Testis (tissue), 2 donors: Measurements from ENCODE around the gene MAOB.

Experiments used
- POLR2A ChIP-seq: fragments of 450-650 bp; IDR thresholded peaks from one replicate; pipeline ENCODE4 v1.6.1; 2017; ENCODE audit warnings: antibody characterized with exemption, mild to moderate bottlenecking, moderate library complexity
- TF ChIP-seq, protein P1 (sequence below), 3 experiments: fragments of 450-650 bp in 2 of 3; fragments of 200-600 bp in 1 of 3; sonication (generic) in 1 of 3; IDR thresholded peaks; one replicate each; pipeline ENCODE4 v1.5.1; 2016 to 2019; ENCODE audit warnings: antibody characterized with exemption in 3 of 3, mild to moderate bottlenecking in 2 of 3, moderate library complexity in 1 of 3

- TF ChIP-seq, protein P1, sequence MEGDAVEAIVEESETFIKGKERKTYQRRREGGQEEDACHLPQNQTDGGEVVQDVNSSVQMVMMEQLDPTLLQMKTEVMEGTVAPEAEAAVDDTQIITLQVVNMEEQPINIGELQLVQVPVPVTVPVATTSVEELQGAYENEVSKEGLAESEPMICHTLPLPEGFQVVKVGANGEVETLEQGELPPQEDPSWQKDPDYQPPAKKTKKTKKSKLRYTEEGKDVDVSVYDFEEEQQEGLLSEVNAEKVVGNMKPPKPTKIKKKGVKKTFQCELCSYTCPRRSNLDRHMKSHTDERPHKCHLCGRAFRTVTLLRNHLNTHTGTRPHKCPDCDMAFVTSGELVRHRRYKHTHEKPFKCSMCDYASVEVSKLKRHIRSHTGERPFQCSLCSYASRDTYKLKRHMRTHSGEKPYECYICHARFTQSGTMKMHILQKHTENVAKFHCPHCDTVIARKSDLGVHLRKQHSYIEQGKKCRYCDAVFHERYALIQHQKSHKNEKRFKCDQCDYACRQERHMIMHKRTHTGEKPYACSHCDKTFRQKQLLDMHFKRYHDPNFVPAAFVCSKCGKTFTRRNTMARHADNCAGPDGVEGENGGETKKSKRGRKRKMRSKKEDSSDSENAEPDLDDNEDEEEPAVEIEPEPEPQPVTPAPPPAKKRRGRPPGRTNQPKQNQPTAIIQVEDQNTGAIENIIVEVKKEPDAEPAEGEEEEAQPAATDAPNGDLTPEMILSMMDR (IDR thresholded peaks at IDR 0.05): no peak
- TF ChIP-seq POLR2A: no peak
Observed at GRCh38 chrX:43735957-43736356, 146.3 kb downstream of the MAOB start.
